RWPE2 (cell line): Measurements from ENCODE around the gene SPRING1.

ENCODE experiments used
- ATAC-seq: fragments of 200-7000 bp; cut with Tn5 transposase; 3 replicates; pipeline ENCODE4 v1.9.1; 2021; ENCODE audit warnings: low read depth
- DNase-seq: peaks from one replicate; pipeline ENCODE4 v3.0.0-alpha.2; 2020; ENCODE audit warnings: low spot score
- H3K27ac ChIP-seq: fragments of 450-650 bp; 2 replicates; pipeline ENCODE4 v1.5.1; 2017; ENCODE audit warnings: mild to moderate bottlenecking; ENCODE audit not compliant: poor library complexity, severe bottlenecking
- H3K27me3 ChIP-seq: fragments of 250-450 bp; sonication (Bioruptor Pico); 2 replicates; pipeline ENCODE4 v1.5.1; 2021; ENCODE audit warnings: mild to moderate bottlenecking, moderate library complexity; ENCODE audit not compliant: insufficient read depth, poor library complexity, severe bottlenecking
- H3K36me3 ChIP-seq: fragments of 250-450 bp; sonication (Bioruptor Pico); 2 replicates; pipeline ENCODE4 v1.5.1; 2020; ENCODE audit warnings: low read depth, mild to moderate bottlenecking, moderate library complexity
- H3K4me1 ChIP-seq: fragments of 250-450 bp; sonication (Bioruptor Pico); 2 replicates; pipeline ENCODE4 v1.5.1; 2021; ENCODE audit warnings: mild to moderate bottlenecking, moderate library complexity; ENCODE audit not compliant: insufficient read depth, poor library complexity, severe bottlenecking
- H3K4me3 ChIP-seq: fragments of 250-450 bp; sonication (Bioruptor Pico); 2 replicates; pipeline ENCODE4 v1.5.1; 2021; ENCODE audit warnings: mild to moderate bottlenecking, moderate library complexity; ENCODE audit not compliant: severe bottlenecking
- H3K9me3 ChIP-seq: fragments of 250-450 bp; sonication (Bioruptor Pico); 2 replicates; pipeline ENCODE4 v1.5.1; 2021; ENCODE audit warnings: mild to moderate bottlenecking, moderate library complexity; ENCODE audit not compliant: severe bottlenecking
- TF ChIP-seq, protein P1 (sequence below): fragments of 450-650 bp; IDR thresholded peaks from one replicate; pipeline ENCODE4 v1.5.1; 2017; ENCODE audit warnings: mild to moderate bottlenecking, moderate library complexity; ENCODE audit not compliant: poor library complexity, severe bottlenecking

The SPRING1 gene

DNA sequence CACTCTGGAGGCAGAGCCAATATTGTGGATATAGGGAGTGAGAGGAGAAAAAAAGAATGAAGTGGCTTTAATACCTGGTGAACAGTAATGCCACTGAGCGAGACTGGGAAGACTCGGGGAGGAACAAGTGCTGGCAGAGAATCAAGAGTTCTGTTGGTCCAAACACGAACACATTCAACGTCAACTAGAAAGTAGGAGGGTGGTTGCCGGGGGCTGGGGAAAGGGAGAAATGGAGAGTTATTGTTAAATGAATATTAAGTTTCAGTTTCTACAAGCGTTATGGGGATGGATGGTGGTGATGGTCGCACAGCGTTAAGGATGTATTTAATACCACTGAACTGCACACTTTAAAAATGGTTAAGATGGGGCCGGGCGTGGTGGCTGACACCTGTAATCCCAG lies 2.8 kb downstream of the SPRING1 start:
- ATAC-seq (no peak), DNase-seq (no peak)
- Histone ChIP-seq H3K4me3 (no peak overlapping the region), H3K4me1 (no peaks in the 10 kb centered on the region), H3K27ac (no peak overlapping the region), H3K36me3 (peaks cover 16% of the 10 kb centered on the region), H3K9me3 (no peaks in the 10 kb centered on the region), H3K27me3 (no peaks in the 10 kb centered on the region)
- TF ChIP-seq, protein P1, sequence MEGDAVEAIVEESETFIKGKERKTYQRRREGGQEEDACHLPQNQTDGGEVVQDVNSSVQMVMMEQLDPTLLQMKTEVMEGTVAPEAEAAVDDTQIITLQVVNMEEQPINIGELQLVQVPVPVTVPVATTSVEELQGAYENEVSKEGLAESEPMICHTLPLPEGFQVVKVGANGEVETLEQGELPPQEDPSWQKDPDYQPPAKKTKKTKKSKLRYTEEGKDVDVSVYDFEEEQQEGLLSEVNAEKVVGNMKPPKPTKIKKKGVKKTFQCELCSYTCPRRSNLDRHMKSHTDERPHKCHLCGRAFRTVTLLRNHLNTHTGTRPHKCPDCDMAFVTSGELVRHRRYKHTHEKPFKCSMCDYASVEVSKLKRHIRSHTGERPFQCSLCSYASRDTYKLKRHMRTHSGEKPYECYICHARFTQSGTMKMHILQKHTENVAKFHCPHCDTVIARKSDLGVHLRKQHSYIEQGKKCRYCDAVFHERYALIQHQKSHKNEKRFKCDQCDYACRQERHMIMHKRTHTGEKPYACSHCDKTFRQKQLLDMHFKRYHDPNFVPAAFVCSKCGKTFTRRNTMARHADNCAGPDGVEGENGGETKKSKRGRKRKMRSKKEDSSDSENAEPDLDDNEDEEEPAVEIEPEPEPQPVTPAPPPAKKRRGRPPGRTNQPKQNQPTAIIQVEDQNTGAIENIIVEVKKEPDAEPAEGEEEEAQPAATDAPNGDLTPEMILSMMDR, result no peak

DNA sequence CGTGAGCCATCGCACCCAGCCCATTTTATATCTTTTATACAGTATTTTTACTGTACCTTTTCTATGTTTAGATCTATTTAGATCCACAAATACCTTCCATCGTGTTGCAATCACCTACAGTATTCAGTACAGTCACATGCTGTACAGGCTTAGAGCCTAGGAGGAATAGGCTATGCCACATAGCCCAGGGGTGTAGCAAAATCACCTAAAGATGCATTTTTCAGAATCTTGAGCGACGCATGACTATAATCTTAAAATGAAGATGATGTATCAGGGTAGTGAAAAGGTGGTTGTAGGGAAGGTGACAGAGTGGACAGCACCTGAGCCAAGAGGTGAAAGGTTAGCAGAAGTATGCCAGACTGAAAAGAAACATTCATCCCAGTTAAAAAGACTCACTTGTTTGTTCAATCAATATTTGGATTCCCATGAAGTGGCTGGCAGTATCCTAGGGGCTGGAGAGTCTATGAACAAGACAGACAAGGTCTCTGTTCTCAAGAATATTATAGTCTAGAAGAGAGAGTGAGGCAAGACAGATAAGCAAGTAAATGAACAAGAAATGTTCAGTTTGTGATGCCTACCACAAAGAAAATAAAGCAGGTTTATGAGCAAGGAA lies 3.6 kb downstream of the SPRING1 start:
- no peak for ATAC-seq
- no peaks in the 10 kb centered on the region for H3K4me1 ChIP-seq
- TF ChIP-seq, protein P1, result no peak
- H3K27me3 ChIP-seq, result no peaks in the 10 kb centered on the region
- H3K4me3 ChIP-seq, result no peak overlapping the region
- H3K27ac ChIP-seq, result no peak overlapping the region
- no peak for DNase-seq
- no peaks in the 10 kb centered on the region for H3K9me3 ChIP-seq
- H3K36me3 ChIP-seq, result peaks cover 20% of the 10 kb centered on the region

DNA sequence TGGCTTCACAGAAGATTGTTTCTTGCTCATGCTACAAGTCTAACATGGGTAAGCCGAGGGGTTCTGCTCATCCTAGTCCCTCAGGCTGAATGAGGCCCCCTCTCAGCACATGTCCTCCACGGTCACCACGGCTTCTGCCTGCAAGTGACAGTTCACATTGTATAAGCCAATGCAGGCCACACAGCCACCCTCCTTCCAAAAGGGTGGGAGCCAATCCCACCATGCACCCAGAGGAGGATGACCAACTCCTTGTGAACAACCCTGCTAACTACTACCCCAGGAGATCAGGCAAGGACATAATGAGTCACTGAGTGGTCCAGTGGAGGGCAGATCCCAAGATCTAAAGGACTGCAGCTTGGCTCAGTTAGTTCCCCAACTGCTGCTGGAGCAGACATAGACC lies 6.1 kb downstream of the SPRING1 start:
- H3K9me3 ChIP-seq, result no peaks in the 10 kb centered on the region
- TF ChIP-seq, protein P1, result no peak
- no peak for ATAC-seq
- H3K4me1 ChIP-seq, result no peaks in the 10 kb centered on the region
- no peak for DNase-seq
- no peak overlapping the region for H3K27ac ChIP-seq
- no peaks in the 10 kb centered on the region for H3K27me3 ChIP-seq
- peaks cover 21% of the 10 kb centered on the region for H3K36me3 ChIP-seq
- no peak overlapping the region for H3K4me3 ChIP-seq

DNA sequence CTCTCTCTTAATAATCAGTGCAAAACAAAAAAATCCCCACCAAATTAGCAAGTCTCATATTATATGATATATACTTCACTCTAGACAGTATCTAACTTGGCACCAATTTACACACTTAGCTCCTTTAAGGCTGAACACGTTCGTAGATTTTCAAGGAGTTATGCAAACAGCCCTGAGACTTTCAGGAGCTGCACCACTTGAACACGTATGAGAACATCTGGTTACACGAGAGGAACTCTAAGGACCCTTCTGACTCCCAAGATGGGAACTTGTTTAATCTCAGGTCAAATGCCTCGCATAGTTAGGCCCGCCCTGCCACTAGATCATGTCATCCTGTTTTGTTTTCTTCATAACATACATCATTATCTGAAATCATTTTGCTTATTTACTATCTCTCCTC lies 10.0 kb downstream of the SPRING1 start:
- Histone ChIP-seq H3K4me3 (no peak overlapping the region), H3K27ac (no peak overlapping the region), H3K9me3 (no peaks in the 10 kb centered on the region), H3K4me1 (no peaks in the 10 kb centered on the region), H3K27me3 (no peaks in the 10 kb centered on the region), H3K36me3 (peaks cover 10% of the 10 kb centered on the region)
- DNase-seq (no peak), ATAC-seq (no peak)
- TF ChIP-seq, protein P1, result no peak

DNA sequence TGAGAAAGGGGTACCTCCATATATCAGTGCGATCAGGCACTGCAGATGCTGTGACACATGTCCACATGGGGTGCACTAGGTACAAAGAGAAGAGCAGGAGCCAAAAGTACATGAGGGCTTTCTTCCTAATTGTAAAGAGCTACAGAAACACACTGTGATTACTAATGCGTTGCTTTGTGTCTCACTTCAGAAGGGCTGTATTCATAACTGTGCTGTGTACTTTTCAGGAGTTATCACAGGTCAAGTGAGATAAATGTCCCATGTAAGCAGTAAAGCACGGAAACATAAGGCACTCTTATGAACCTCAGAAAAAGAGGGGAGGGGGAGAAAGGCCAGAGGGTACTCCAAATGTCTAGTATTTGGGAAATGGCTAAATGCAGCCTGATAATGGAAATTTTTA lies 10.6 kb downstream of the SPRING1 start:
- no peaks in the 10 kb centered on the region for H3K4me1 ChIP-seq
- ATAC-seq (no peak), DNase-seq (no peak)
- TF ChIP-seq, protein P1, result no peak
- H3K9me3 ChIP-seq, result no peaks in the 10 kb centered on the region
- H3K4me3 ChIP-seq, result no peak overlapping the region
- no peaks in the 10 kb centered on the region for H3K27me3 ChIP-seq
- no peak overlapping the region for H3K27ac ChIP-seq
- peaks cover 10% of the 10 kb centered on the region for H3K36me3 ChIP-seq
